ENCODE measurements around the gene AGFG2.
"Not testable (repeated sequence)": the region's sequence is repeated elsewhere in the genome, so short reads cannot be mapped to it uniquely, and the experiment has no call there.

Gene AGFG2

GRCh38 chr7:100538654-100539435 is at the start of gene AGFG2:
TSS of gene AGFG2 (plus strand) at chr7:100539203. CDS start at chr7:100539347, 144 bp downstream.
- DNase-seq = peak; percentile 97

- peak; percentile 89 for DNase-seq
Measured at GRCh38 chr7:100489824-100490223, 49.2 kb upstream of the AGFG2 start.

- DNase-seq = no peak
Measured at GRCh38 chr7:100490483-100491191, 48.4 kb upstream of the AGFG2 start.

GRCh38 chr7:100491192-100491578 is 47.8 kb upstream of the AGFG2 start:
- no peak for DNase-seq

- DNase-seq = no peak
Measured at GRCh38 chr7:100492738-100493475, 46.1 kb upstream of the AGFG2 start.

- no peak for DNase-seq
Measured at GRCh38 chr7:100493476-100494264, 45.3 kb upstream of the AGFG2 start.

GRCh38 chr7:100496509-100496908 is 42.5 kb upstream of the AGFG2 start:
- DNase-seq = no peak

- not testable (repeated sequence) for DNase-seq
Measured at GRCh38 chr7:100500743-100501142, 38.3 kb upstream of the AGFG2 start.

GRCh38 chr7:100504031-100504430 is 35.0 kb upstream of the AGFG2 start:
- DNase-seq = not testable (repeated sequence)

- DNase-seq = no peak
Measured at GRCh38 chr7:100504887-100505611, 34.0 kb upstream of the AGFG2 start.

- DNase-seq = no peak
Measured at GRCh38 chr7:100506356-100506923, 32.6 kb upstream of the AGFG2 start.

GRCh38 chr7:100509231-100509630 is 29.8 kb upstream of the AGFG2 start:
- DNase-seq = no peak

- DNase-seq = no peak
Measured at GRCh38 chr7:100510437-100511239, 28.4 kb upstream of the AGFG2 start.

GRCh38 chr7:100513212-100513810 is 25.7 kb upstream of the AGFG2 start:
- no peak for DNase-seq

- DNase-seq = no peak
Measured at GRCh38 chr7:100515072-100515532, 23.9 kb upstream of the AGFG2 start.

GRCh38 chr7:100516135-100516812 is 22.7 kb upstream of the AGFG2 start:
- DNase-seq = no peak

- no peak for DNase-seq
Measured at GRCh38 chr7:100517305-100517704, 21.7 kb upstream of the AGFG2 start.

- DNase-seq = no peak
Measured at GRCh38 chr7:100519580-100519979, 19.4 kb upstream of the AGFG2 start.

- DNase-seq = no peak
Measured at GRCh38 chr7:100520138-100520537, 18.9 kb upstream of the AGFG2 start.

GRCh38 chr7:100521076-100521475 is 17.9 kb upstream of the AGFG2 start:
- no peak for DNase-seq
